Measurements from ENCODE around the gene MYH7.

Gene MYH7

GRCh38 chr14:23470947-23471346 lies 35.5 kb upstream of the MYH7 start:
- ChIA-PET POLR2A (interaction anchor here (0.7 kb wide), 1 partner anchor 810 kb away, joined by 3 read pairs; no protein-coding TSS in a partner anchor), CTCF (interaction anchor here (0.9 to 1.1 kb wide), 2 partner anchors 68 to 89 kb away, joined by 3 to 5 read pairs; no protein-coding TSS in a partner anchor)
- no peak overlapping the region for H3K27ac ChIP-seq (ENCODE audit: extremely low read depth, low read depth, low read length)
- TF ChIP-seq ZSCAN30 (tag by site-specific recombination; IDR thresholded peaks at IDR 0.05) (no peak), ZNF416 (tag by site-specific recombination; IDR thresholded peaks at IDR 0.05) (no peak), ZNF23 (tag by site-specific recombination; IDR thresholded peaks at IDR 0.05; ENCODE audit: borderline replicate concordance) (no peak), ZNF600 (tag by site-specific recombination; IDR thresholded peaks at IDR 0.05) (no peak), ZNF2 (tag by site-specific recombination; IDR thresholded peaks at IDR 0.05) (no peak), ZNF677 (tag by site-specific recombination; IDR thresholded peaks at IDR 0.05) (no peak), ZBTB20 (tag by site-specific recombination; IDR thresholded peaks at IDR 0.05) (no peak), TCF7L2 (IDR thresholded peaks at IDR 0.05; ENCODE audit: borderline replicate concordance, low read depth, low read length) (no peak), ZNF302 (tag by site-specific recombination; IDR thresholded peaks at IDR 0.05; ENCODE audit: low read depth) (no peak), ZNF544 (tag by site-specific recombination; IDR thresholded peaks at IDR 0.05) (no peak), ZNF10 (tag by site-specific recombination; IDR thresholded peaks at IDR 0.05) (no peak), SP2 (tag by site-specific recombination; IDR thresholded peaks at IDR 0.05) (no peak), ZBTB48 (tag by site-specific recombination; IDR thresholded peaks at IDR 0.05) (no peak), ZNF561 (tag by site-specific recombination; IDR thresholded peaks at IDR 0.05; ENCODE audit: borderline replicate concordance) (no peak), ZIC2 (tag by site-specific recombination; IDR thresholded peaks at IDR 0.05) (no peak), KLF7 (tag by site-specific recombination; IDR thresholded peaks at IDR 0.05; ENCODE audit: borderline replicate concordance) (no peak), ZNF248 (tag by site-specific recombination; IDR thresholded peaks at IDR 0.05) (no peak)
- TF ChIP-seq, protein P1, sequence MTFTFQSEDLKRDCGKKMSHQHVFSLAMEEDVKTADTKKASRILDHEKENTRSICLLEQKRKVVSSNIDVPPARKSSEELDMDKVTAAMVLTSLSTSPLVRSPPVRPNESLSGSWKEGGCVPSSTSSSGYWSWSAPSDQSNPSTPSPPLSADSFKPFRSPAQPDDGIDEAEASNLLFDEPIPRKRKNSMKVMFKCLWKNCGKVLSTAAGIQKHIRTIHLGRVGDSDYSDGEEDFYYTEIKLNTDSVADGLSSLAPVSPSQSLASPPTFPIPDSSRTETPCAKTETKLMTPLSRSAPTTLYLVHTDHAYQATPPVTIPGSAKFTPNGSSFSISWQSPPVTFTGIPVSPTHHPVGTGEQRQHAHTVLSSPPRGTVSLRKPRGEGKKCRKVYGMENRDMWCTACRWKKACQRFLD (tag by site-specific recombination; IDR thresholded peaks at IDR 0.05) = no peak
- TF ChIP-seq, protein P2, sequence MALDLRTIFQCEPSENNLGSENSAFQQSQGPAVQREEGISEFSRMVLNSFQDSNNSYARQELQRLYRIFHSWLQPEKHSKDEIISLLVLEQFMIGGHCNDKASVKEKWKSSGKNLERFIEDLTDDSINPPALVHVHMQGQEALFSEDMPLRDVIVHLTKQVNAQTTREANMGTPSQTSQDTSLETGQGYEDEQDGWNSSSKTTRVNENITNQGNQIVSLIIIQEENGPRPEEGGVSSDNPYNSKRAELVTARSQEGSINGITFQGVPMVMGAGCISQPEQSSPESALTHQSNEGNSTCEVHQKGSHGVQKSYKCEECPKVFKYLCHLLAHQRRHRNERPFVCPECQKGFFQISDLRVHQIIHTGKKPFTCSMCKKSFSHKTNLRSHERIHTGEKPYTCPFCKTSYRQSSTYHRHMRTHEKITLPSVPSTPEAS (tag by site-specific recombination; IDR thresholded peaks at IDR 0.05) = no peak
- TF ChIP-seq, protein P3, sequence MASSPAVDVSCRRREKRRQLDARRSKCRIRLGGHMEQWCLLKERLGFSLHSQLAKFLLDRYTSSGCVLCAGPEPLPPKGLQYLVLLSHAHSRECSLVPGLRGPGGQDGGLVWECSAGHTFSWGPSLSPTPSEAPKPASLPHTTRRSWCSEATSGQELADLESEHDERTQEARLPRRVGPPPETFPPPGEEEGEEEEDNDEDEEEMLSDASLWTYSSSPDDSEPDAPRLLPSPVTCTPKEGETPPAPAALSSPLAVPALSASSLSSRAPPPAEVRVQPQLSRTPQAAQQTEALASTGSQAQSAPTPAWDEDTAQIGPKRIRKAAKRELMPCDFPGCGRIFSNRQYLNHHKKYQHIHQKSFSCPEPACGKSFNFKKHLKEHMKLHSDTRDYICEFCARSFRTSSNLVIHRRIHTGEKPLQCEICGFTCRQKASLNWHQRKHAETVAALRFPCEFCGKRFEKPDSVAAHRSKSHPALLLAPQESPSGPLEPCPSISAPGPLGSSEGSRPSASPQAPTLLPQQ (tag by site-specific recombination; IDR thresholded peaks at IDR 0.05) = no peak
- H3K4me1 ChIP-seq (ENCODE audit: control insufficient read depth, insufficient read depth, low read length) = peaks cover 4% of the 10 kb centered on the region; the same call in 1 of the 2 replicates
- H3K4me3 ChIP-seq (ENCODE audit: low read depth, low read length) = no peak overlapping the region
- H3K9me3 ChIP-seq (ENCODE audit: control insufficient read depth, insufficient read depth, low read depth, low read length) = no peaks in the 10 kb centered on the region
- H3K36me3 ChIP-seq (ENCODE audit: control insufficient read depth in 2 of 2, insufficient read depth in 1 of 2, low read length in 2 of 2) = peaks cover 47 to 54% of the 10 kb centered on the region in 2 experiments

DNA sequence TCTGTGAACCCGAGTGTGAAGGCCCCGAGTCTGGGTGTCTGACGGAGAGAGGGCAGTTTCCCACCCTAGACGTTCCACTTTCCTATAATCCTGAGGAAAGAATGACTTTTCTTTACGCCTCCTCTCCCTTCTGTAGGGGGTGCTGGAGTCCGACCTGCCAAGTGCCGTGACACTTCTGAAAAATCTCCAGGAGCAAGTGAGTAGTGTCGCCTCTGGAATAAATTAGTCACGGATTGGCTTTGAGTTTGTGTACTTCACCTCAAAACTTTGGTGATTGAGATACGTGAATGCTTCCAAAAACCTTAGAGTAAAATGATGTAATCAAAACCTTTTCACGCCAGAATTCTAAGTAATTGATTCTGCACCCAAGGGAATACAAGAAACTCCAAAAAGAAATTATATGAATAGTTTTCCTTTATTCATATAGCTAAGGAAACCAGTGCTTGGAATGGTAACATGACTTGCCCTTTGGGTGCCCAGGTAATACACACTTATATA lies 34.5 kb upstream of the MYH7 start:
- H3K9me3 ChIP-seq (ENCODE audit: control insufficient read depth, insufficient read depth, low read depth, low read length) = no peaks in the 10 kb centered on the region
- H3K27ac ChIP-seq (ENCODE audit: extremely low read depth, low read depth, low read length) = peak overlapping the region; percentile 28; the same call in 1 of the 2 replicates
- H3K4me1 ChIP-seq (ENCODE audit: control insufficient read depth, insufficient read depth, low read length) = peaks cover 4% of the 10 kb centered on the region; the same call in 1 of the 2 replicates
- CTCF ChIA-PET = interaction anchor here (0.7 to 1.1 kb wide), 3 partner anchors 90 to 284 kb away, joined by 3 to 5 read pairs (median 4); no protein-coding TSS in a partner anchor
- H3K4me3 ChIP-seq (ENCODE audit: low read depth, low read length) = peak overlapping the region; percentile 91
- POLR2A ChIA-PET = interaction anchor here (1.7 kb wide), 1 partner anchor 149 kb away, joined by 6 read pairs; the partner anchor contains the start of gene PABPN1
- peaks cover 37 to 44% of the 10 kb centered on the region in 2 experiments for H3K36me3 ChIP-seq (ENCODE audit: control insufficient read depth in 2 of 2, insufficient read depth in 1 of 2, low read length in 2 of 2)
- no peak for TF ChIP-seq ZNF544 (tag by site-specific recombination; IDR thresholded peaks at IDR 0.05)
- TF ChIP-seq ZNF529 (tag by site-specific recombination; IDR thresholded peaks at IDR 0.05; ENCODE audit: insufficient replicate concordance) = no peak
- no peak for TF ChIP-seq GLI2 (tag by site-specific recombination; IDR thresholded peaks at IDR 0.05; ENCODE audit: borderline replicate concordance, low read depth)
- TF ChIP-seq ZNF518A (tag by site-specific recombination; conservative IDR thresholded peaks at IDR 0.05; ENCODE audit: low read depth) = 0 out of 2 replicates have a peak, but pooled peaks have one; percentile 13
- TF ChIP-seq ZNF37A (tag by site-specific recombination; IDR thresholded peaks at IDR 0.05) = no peak
- TF ChIP-seq, protein P4, sequence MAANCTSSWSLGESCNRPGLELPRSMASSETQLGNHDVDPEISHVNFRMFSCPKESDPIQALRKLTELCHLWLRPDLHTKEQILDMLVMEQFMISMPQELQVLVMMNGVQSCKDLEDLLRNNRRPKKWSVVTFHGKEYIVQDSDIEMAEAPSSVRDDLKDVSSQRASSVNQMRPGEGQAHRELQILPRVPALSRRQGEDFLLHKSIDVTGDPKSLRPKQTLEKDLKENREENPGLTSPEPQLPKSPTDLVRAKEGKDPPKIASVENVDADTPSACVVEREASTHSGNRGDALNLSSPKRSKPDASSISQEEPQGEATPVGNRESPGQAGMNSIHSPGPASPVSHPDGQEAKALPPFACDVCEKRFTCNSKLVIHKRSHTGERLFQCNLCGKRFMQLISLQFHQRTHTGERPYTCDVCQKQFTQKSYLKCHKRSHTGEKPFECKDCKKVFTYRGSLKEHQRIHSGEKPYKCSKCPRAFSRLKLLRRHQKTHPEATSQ (tag by site-specific recombination; IDR thresholded peaks at IDR 0.05) = no peak

Data from HEK293 (cell line).